ENCODE measurements around the gene PPCDC.
A peak's percentile ranks its signal among the peaks of the same experiment; 100 is the strongest.

Gene PPCDC

DNA sequence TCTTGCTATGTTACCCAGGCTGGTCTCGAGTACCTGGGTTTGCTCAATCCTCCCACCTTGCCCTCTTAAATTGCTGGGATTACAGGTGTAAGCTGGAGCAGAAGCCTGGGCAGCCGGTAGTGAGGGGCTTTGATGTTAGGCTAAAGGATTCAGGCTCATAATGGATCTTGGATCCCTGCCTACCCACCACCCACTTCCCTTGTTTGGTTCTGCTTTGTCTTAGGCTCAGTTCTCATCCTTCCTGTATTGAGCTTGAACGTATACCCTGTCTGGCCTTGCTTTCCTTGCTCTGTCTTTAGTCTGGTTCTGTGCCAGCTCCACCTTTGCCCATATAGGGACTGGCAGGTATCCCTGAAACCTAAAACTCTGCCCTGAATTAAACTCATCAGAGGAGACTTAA is 1.7 kb downstream of the PPCDC start:
- H3K4me3 ChIP-seq (ENCODE audit: low read depth in 1 of 2, low read length in 2 of 2) = no peak overlapping the region
- peak overlapping the region; percentile 100; the same call in 1 of the 2 replicates for H3K9ac ChIP-seq (ENCODE audit: low read depth, low read length)
- no peaks in the 10 kb centered on the region for H3K27me3 ChIP-seq (ENCODE audit: insufficient read depth, low read length, poor library complexity)
- DNase-seq (no peak), ATAC-seq (ENCODE audit: insufficient read depth, low read depth) (no peak)
- H2AFZ ChIP-seq (ENCODE audit: low read depth, low read length) = no peak overlapping the region
- peaks cover 22% of the 10 kb centered on the region for H3K79me2 ChIP-seq (ENCODE audit: insufficient read depth, low read length)
- TF ChIP-seq EZH2 (IDR thresholded peaks at IDR 0.05; ENCODE audit: borderline replicate concordance, low read depth, low read length, severe bottlenecking) = no peak
- TF ChIP-seq, protein P1, sequence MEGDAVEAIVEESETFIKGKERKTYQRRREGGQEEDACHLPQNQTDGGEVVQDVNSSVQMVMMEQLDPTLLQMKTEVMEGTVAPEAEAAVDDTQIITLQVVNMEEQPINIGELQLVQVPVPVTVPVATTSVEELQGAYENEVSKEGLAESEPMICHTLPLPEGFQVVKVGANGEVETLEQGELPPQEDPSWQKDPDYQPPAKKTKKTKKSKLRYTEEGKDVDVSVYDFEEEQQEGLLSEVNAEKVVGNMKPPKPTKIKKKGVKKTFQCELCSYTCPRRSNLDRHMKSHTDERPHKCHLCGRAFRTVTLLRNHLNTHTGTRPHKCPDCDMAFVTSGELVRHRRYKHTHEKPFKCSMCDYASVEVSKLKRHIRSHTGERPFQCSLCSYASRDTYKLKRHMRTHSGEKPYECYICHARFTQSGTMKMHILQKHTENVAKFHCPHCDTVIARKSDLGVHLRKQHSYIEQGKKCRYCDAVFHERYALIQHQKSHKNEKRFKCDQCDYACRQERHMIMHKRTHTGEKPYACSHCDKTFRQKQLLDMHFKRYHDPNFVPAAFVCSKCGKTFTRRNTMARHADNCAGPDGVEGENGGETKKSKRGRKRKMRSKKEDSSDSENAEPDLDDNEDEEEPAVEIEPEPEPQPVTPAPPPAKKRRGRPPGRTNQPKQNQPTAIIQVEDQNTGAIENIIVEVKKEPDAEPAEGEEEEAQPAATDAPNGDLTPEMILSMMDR (IDR thresholded peaks at IDR 0.05; ENCODE audit: borderline replicate concordance, extremely low read depth, low read length, poor library complexity, severe bottlenecking) = no peak
- H4K20me1 ChIP-seq (ENCODE audit: insufficient read depth, low read length) = peaks cover 7% of the 10 kb centered on the region
- peaks cover 12% of the 10 kb centered on the region for H3K36me3 ChIP-seq (ENCODE audit: insufficient read depth, low read length)
- no peaks in the 10 kb centered on the region for H3K9me3 ChIP-seq (ENCODE audit: insufficient read depth, low read length, severe bottlenecking)
- H3K4me2 ChIP-seq (ENCODE audit: insufficient read depth, low read length) = peak overlapping the region; percentile 74; the same call in 1 of the 2 replicates
- peaks cover 24% of the 10 kb centered on the region for H3K4me1 ChIP-seq (ENCODE audit: insufficient read depth, low read length)
- peak overlapping the region; percentile 39; the same call in 1 of the 2 replicates for H3K27ac ChIP-seq (ENCODE audit: low read length)

DNA sequence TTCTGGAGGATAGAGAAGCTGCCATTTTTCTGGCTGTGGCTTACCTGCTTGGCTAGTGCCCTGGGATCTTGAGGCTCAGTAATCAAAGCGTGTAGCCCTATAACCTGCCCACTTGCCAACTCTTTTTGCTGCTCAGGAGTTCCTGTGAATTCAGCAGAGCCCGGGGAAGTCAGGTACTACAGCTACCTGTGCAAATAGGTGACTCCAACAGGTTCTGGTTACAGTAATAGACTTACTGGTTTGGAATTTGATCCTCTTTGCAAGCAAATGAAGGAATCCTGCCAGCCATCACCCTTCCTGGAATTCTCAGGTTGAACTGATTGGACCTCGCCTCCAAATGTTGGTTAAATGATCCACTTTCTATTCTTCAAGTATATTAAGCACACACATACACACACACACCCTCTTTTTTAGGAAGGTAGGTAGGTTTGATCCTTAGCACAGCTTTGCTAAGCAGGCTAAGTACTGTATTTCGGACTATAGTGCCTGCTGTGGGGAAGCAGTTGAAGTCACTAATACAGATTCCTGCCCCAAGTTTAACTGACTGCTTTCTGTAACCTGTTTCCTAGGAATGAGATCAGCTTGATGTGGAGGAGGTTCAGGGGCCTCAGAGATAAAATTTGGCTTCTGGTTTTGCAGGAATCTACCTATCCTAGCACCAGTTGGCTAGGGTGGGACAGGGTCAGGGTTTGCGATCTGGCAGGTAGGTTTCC is 2.3 kb downstream of the PPCDC start:
- H3K4me1 ChIP-seq (ENCODE audit: insufficient read depth, low read length) = peaks cover 24% of the 10 kb centered on the region
- H4K20me1 ChIP-seq (ENCODE audit: insufficient read depth, low read length) = peaks cover 7% of the 10 kb centered on the region
- H3K36me3 ChIP-seq (ENCODE audit: insufficient read depth, low read length) = peaks cover 18% of the 10 kb centered on the region
- no peak overlapping the region for H3K4me2 ChIP-seq (ENCODE audit: insufficient read depth, low read length)
- H3K4me3 ChIP-seq (ENCODE audit: low read depth in 1 of 2, low read length in 2 of 2) = no peak overlapping the region
- no peak for TF ChIP-seq EZH2 (IDR thresholded peaks at IDR 0.05; ENCODE audit: borderline replicate concordance, low read depth, low read length, severe bottlenecking)
- no peaks in the 10 kb centered on the region for H3K27me3 ChIP-seq (ENCODE audit: insufficient read depth, low read length, poor library complexity)
- H3K27ac ChIP-seq (ENCODE audit: low read length) = no peak overlapping the region
- ATAC-seq (ENCODE audit: insufficient read depth, low read depth) (no peak), DNase-seq (no peak)
- no peak overlapping the region for H3K9ac ChIP-seq (ENCODE audit: low read depth, low read length)
- no peak overlapping the region for H2AFZ ChIP-seq (ENCODE audit: low read depth, low read length)
- H3K9me3 ChIP-seq (ENCODE audit: insufficient read depth, low read length, severe bottlenecking) = no peaks in the 10 kb centered on the region
- peaks cover 22% of the 10 kb centered on the region for H3K79me2 ChIP-seq (ENCODE audit: insufficient read depth, low read length)

DNA sequence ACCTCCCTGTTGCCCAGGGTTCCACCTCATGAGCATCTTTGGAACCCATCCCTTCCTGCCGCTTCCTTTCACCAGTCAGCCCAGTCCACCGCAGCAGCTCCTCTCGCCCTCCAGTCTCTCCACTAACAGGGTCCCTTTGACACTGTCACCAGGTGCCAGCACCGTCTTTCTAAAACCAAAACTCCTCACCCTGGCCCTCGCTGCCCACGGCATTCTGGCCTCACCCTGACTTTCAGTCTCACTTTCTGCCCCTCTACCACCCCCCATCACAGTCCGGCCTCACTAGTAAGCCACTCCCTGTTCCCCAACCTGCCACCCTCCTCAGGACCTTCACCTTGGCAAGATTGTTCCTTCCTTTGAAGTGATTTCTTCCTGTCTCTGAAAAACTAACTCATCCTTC is 4.2 kb downstream of the PPCDC start:
- H4K20me1 ChIP-seq (ENCODE audit: insufficient read depth, low read length) = peaks cover 7% of the 10 kb centered on the region
- no peak for ATAC-seq (ENCODE audit: insufficient read depth, low read depth)
- no peak overlapping the region for H3K4me3 ChIP-seq (ENCODE audit: low read depth in 1 of 2, low read length in 2 of 2)
- H3K4me2 ChIP-seq (ENCODE audit: insufficient read depth, low read length) = no peak overlapping the region
- H3K9ac ChIP-seq (ENCODE audit: low read depth, low read length) = no peak overlapping the region
- H3K27ac ChIP-seq (ENCODE audit: low read length) = no peak overlapping the region
- no peaks in the 10 kb centered on the region for H3K27me3 ChIP-seq (ENCODE audit: insufficient read depth, low read length, poor library complexity)
- TF ChIP-seq, protein P1 (IDR thresholded peaks at IDR 0.05; ENCODE audit: borderline replicate concordance, extremely low read depth, low read length, poor library complexity, severe bottlenecking) = no peak
- TF ChIP-seq EZH2 (IDR thresholded peaks at IDR 0.05; ENCODE audit: borderline replicate concordance, low read depth, low read length, severe bottlenecking) = no peak
- H2AFZ ChIP-seq (ENCODE audit: low read depth, low read length) = no peak overlapping the region
- peaks cover 22% of the 10 kb centered on the region for H3K79me2 ChIP-seq (ENCODE audit: insufficient read depth, low read length)
- no peaks in the 10 kb centered on the region for H3K9me3 ChIP-seq (ENCODE audit: insufficient read depth, low read length, severe bottlenecking)
- H3K4me1 ChIP-seq (ENCODE audit: insufficient read depth, low read length) = peaks cover 23% of the 10 kb centered on the region
- H3K36me3 ChIP-seq (ENCODE audit: insufficient read depth, low read length) = peaks cover 19% of the 10 kb centered on the region
- no peak for DNase-seq

DNA sequence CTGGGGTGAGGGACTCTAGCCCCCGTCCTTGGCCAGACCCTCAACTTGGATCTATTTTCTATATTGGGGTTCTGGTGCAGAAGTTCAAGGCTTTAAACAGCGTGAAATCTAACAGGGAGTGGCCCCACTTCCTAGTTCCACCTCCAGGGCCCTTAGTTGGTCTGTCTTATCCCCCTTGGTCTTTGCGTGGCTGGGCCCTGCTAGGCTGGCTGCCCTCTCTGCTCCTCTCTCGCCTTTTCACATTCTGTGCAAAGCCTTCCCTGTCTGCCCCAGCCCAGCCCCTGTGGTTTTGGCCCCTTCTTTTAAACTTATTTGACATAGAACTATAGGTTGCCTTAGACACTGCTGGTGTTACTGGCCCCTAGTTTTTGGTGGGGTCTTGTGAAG is 5.6 kb downstream of the PPCDC start:
- no peak for TF ChIP-seq EZH2 (IDR thresholded peaks at IDR 0.05; ENCODE audit: borderline replicate concordance, low read depth, low read length, severe bottlenecking)
- TF ChIP-seq, protein P1 (IDR thresholded peaks at IDR 0.05; ENCODE audit: borderline replicate concordance, extremely low read depth, low read length, poor library complexity, severe bottlenecking) = no peak
- ATAC-seq (ENCODE audit: insufficient read depth, low read depth) = peak; percentile 31

More for the DNA sequence above, 5.6 kb downstream of the PPCDC start:
- peaks cover 16% of the 10 kb centered on the region for H3K79me2 ChIP-seq (ENCODE audit: insufficient read depth, low read length)
- no peak overlapping the region for H3K4me3 ChIP-seq (ENCODE audit: low read depth in 1 of 2, low read length in 2 of 2)
- H3K36me3 ChIP-seq (ENCODE audit: insufficient read depth, low read length) = peaks cover 23% of the 10 kb centered on the region
- H4K20me1 ChIP-seq (ENCODE audit: insufficient read depth, low read length) = peaks cover 9% of the 10 kb centered on the region
- H3K27ac ChIP-seq (ENCODE audit: low read length) = no peak overlapping the region
- DNase-seq = no peak
- H3K4me2 ChIP-seq (ENCODE audit: insufficient read depth, low read length) = no peak overlapping the region
- peaks cover 15% of the 10 kb centered on the region for H3K4me1 ChIP-seq (ENCODE audit: insufficient read depth, low read length)
- no peaks in the 10 kb centered on the region for H3K27me3 ChIP-seq (ENCODE audit: insufficient read depth, low read length, poor library complexity)
- no peaks in the 10 kb centered on the region for H3K9me3 ChIP-seq (ENCODE audit: insufficient read depth, low read length, severe bottlenecking)
- no peak overlapping the region for H2AFZ ChIP-seq (ENCODE audit: low read depth, low read length)
- H3K9ac ChIP-seq (ENCODE audit: low read depth, low read length) = no peak overlapping the region
